Spleen (tissue), 7 donors: Measurements from ENCODE around the gene RILP.
A peak's percentile ranks its signal among the peaks of the same experiment; 100 is the strongest.

Source experiments
- POLR2A ChIP-seq, 3 donors: fragments of 450-650 bp; IDR thresholded peaks; one replicate each; pipeline ENCODE4 v1.5.1; 2017; ENCODE audit warnings: antibody characterized with exemption in 3 of 3, mild to moderate bottlenecking in 1 of 3
- POLR2AphosphoS5 ChIP-seq, 3 donors: sonication (generic); formaldehyde crosslinking; IDR thresholded peaks; one replicate each; pipeline ENCODE4 v1.5.1; 2017; ENCODE audit warnings: antibody characterized with exemption in 3 of 3
- TF ChIP-seq, protein P1 (sequence below), 11 experiments: fragments of 200-600 bp in 7 of 11; fragments of 450-650 bp in 4 of 11; sonication (generic) in 4 of 11; IDR thresholded peaks in 8 of 11; conservative IDR thresholded peaks in 3 of 11; 1 replicate in 7 of 11; 2 replicates in 4 of 11; pipeline versions ENCODE4 v1.4.0 to v1.8.0; 2016 to 2021; ENCODE audit warnings: antibody characterized with exemption in 11 of 11, inconsistent platforms in 4 of 11, mild to moderate bottlenecking in 1 of 11
- donor health status: DM: no; HTN: no; CAD: no; lungs with moderate emphysema.
- donor health status: DM: no; HTN: no; CAD: no.
- donor health status: DM: no; HTN: no; CAD: no.

DNA sequence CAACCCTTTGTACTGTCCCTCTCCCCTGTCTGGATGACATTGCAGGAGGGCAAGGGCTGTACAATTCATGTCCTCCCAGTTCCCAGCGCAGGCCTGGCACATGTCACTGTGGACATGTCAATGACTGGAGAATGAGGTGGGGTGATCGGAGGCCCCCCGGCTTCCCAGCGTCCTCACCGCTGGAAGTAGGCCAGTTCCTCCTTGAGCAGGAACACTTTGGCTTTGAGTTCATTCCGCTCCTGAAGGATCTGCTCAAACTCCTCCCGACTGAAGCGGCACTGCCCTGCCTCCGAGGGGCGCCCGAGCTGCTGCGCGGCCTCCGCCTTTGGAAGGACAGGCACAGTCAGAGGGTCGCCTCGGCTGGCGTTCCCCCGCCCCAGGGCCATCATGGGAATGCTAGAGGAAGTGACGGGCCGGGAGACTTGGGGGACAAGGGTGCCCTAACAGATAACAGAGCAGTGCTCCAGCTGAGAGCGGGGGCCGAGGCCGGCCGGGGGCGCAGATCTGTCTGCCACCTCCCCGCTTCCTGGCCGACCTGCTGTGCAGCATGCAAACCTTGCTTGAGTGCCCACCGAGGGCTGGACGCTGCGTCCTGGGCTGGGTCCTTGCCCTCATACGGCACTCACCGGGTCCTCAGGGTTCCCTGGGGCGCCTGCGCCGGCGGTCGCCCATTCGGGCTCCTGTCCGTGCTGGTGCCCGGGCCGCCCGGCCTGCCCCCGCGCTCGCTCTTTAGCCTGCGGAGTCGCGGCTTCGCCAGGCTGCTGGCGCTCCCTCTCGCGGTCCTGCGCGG, 1.3 kb downstream of the RILP start:
- TF ChIP-seq, protein P1, sequence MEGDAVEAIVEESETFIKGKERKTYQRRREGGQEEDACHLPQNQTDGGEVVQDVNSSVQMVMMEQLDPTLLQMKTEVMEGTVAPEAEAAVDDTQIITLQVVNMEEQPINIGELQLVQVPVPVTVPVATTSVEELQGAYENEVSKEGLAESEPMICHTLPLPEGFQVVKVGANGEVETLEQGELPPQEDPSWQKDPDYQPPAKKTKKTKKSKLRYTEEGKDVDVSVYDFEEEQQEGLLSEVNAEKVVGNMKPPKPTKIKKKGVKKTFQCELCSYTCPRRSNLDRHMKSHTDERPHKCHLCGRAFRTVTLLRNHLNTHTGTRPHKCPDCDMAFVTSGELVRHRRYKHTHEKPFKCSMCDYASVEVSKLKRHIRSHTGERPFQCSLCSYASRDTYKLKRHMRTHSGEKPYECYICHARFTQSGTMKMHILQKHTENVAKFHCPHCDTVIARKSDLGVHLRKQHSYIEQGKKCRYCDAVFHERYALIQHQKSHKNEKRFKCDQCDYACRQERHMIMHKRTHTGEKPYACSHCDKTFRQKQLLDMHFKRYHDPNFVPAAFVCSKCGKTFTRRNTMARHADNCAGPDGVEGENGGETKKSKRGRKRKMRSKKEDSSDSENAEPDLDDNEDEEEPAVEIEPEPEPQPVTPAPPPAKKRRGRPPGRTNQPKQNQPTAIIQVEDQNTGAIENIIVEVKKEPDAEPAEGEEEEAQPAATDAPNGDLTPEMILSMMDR (IDR thresholded peaks at IDR 0.05 in 8 of 11, conservative IDR thresholded peaks at IDR 0.05 in 3 of 11): peak in 3 of 11 experiments; percentile 87 to 94 (median 90)
- TF ChIP-seq POLR2AphosphoS5 (IDR thresholded peaks at IDR 0.05) (peak in 1 of 3 donors; percentile 17), POLR2A (IDR thresholded peaks at IDR 0.05) (no peak)
